ENCODE results near the gene NINL. TPM values are rescaled to one million over a fixed set of nuclear protein-coding genes. Genes with fewer than 3 reads are reported as not detected.
"Not testable (repeated sequence)": the region's sequence is repeated elsewhere in the genome, so short reads cannot be mapped to it uniquely, and the experiment has no call there.

Gene NINL
- polyA plus RNA-seq, 1 donor: 13.8 TPM

DNA sequence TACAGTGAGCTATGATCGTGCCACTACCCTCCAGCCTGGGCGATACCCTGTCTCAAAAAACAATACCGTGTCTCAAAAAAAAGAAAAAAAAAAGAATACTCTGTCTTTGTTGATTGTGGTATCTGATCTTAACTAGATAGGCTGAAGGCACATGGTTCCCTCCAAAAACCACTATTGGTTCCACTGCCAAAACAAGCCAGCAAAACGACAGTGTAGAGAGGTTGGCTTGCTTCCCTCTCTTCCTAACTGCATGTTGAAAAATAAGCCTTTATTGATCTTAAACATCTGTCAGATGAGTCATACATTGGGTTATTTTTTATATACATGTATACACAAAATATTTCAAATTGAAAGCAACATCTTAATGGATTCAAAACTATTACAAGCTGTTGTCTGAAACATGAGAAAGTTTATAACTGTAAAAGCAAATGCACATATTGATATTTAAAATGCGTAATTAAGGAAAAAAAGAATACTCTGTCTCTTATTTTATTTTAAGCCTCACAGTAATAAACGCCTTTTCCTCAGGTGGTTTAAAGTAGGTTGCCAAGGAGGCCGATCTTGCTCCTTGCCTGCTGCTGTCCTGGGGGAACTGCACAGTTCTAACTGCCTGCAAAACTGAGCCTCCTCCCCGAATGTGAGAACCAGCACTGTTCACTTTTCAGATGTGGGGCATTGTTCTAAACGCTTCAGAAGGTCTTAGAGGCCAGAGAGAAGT is 7.0 kb upstream of the NINL start:
- DNase-seq (ENCODE audit: low read depth): no peak

DNA sequence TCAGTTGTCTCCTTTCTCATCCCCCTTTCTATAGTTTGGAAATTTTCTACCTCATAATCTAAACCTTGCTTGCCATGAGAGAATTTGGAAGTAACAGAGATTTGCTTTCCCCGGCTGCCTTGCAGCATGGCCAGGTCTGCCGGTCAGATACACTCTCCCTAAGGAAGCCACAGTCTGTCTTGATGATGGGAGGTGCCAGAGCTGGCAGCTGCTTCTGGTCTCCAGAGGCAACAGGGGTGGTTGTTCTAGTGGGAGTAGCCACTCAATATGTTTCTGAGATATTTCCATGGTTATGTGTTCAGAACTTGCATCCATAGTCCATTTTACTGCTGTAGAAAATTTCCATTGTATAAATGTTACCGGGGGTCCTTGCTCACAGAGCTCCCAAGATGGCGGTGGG is 5.4 kb upstream of the NINL start:
- DNase-seq (ENCODE audit: low read depth): not testable (repeated sequence)

DNA sequence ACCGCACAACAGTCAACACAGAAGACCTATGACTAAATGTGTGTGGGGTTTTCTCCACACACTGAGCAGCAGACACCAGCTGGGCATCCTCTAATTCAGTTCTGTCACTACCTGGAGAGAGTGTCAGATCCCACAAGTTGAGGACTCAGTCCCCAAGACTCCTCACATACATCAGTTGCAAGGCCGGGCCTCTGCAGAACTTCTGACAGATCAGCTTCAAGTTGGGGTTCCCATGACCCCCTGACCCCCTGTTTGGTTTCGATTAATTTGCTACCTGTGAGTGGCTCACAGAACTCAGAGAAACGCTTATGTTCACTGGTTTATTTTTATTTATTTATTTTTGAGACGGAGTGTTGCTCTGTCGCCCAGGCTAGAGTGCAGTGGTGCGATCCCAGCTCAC is 3.2 kb upstream of the NINL start:
- no peak for DNase-seq (ENCODE audit: low read depth)

DNA sequence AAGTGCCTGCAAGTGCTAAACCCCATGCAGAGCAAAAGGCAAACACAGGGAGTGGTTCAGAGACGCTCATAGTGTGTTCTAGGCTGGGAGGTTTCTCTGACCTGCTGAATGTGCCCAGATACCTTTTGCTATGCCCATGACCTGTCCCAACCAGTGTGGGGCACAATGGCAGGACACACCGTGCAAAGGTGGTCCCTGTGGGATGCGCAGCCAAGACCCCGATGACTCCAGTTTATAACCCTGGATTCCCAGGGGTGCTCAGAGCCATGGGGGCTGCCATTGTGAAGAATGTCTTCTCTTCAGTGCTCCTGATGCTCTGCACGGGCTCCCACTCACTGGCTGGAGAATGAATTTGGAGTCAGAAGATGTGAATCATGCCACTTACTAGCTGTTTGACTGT is 2.2 kb upstream of the NINL start:
- DNase-seq (ENCODE audit: low read depth): no peak

DNA sequence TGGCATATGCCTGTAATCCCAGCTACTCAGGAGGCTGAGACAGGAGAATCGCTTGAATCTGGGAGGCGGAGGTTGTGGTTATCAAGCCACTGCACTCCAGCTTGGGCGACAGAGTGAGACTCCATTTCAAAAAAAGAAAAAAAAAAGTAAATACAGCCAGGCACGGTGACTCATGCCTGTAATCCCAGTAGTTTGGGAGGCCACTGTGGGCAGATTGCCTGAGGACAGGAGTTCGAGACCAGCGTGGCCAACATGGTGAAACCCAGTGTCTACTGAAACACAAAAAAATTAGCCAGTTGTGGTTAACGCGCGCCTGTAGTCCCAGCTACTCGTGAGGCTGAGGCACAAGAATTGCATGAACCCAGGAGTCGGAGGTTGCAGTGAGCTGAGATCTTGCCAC is 1.5 kb upstream of the NINL start:
- no peak for DNase-seq (ENCODE audit: low read depth)

DNA sequence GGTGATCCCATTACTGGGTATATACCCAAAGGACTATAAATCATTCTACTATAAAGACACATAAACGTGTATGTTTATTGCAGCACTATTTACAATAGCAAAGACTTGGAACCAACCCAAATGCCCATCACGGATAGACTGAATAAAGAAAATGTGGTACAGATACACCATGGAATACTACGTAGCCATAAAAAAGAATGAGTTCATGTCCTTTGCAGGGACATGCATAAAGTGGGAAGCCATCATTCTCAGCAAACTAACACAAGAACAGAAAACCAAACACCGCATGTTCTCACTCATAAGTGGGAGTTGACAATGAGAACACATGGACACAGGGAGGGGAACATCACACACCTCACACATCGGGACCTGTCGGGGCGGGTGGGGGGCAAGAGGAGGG is 1.7 kb downstream of the NINL start:
- not testable (repeated sequence) for DNase-seq (ENCODE audit: low read depth)

DNA sequence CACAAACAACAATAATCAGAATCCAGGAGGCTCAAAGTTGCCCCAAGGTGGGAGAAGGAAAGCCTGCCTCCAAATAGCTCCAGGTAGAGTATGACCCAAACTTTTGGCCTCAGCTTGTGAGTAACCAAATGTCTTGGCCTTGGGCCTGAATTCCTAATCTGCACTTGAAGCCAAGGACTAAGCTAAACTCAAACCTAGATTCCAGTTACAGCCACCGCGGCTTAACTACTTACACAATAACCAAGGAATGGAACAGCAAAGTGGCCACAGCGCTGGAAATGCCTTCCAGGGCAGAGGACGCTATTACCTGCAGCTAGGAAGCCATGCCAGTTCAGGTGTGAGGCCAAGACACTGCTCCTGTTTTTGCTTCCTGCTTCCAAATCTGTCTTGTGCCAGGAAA is 4.6 kb downstream of the NINL start:
- no peak for DNase-seq (ENCODE audit: low read depth)

DNA sequence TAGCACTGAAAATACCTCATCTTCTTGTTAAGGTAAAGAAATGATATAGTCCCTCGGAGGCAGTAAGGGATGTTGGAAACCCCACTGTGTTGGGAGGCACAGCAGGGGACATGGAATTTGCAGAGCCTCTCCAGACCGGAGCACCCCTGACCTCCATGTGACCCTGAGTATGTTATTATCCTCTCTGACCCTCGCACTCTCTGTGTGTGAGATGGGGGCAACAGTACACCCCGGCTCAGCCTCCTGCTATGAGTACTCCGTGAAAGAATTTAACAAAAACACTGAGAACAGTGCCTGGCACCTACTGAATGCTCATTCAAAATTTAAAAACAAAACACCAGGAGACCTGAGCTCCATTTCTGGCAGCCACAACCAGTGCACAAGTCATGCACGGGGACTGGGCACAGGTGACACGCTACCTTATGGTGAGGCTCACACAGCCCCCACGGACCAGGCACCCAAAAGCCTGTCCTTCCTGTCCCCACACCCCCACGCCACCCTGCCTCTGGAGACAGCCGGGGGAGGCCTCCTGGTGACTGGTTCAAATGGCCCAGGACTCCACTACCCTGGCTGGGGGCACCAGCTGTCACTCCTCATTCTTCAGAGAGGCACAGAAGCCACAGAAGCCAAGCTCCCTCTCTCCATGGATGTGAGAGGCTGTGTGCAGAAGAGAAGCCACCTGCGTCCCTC is 6.1 kb downstream of the NINL start:
- no peak for DNase-seq (ENCODE audit: low read depth)

DNA sequence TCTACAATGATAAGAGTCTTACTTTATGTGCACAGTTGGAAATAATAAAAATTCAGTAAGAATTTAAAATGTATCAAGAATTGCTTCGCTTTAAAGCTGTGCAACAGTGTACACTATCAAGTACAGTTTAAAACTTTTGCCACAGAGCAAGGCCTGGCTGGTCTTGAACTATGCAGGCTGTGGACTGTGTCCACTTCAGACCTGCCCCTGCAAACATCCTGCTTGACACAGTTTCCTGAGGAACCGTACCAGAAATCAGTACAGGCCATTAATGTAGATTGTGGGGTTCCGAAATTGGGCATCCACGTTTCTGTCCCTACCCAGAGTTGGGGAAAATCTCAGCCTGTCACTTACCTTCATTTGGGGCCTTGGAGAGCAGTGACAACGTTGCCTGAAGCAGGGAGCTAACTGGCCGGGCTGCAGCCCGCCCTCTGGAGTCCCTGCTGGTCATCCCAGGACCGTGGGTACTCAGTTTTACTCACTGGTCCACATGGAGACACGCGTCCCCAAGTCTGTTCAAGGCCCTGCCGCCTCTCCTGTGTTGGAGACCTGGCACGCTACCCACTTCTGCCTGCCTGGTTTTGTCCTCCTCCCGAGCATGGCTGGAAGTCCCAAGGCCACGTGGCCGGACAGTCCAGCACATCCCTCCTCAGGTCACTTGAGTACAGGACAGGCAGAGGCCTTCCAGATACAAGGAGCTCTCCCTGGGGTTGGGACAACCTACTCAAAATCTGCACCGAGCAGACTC is 8.4 kb downstream of the NINL start:
- DNase-seq (ENCODE audit: low read depth): no peak

DNA sequence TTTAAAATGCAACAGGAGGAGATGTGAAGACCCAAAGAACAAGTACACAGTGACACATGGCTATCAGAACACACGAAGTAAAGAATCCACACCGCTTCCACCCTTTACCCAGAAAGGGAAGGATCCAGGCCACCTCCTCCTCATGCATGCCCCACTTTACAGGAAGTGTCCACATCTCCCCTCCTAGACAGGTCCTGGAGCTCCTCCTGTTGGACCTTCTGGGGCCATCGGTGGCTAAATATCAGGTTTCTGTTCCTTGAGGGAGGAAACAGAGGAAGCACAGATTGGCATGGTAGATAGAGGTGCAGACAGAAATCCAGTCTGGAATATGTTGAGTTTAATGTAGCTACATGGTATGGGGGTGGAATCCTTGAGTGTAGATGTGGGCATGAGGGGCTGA is 10.9 kb downstream of the NINL start:
- no peak for DNase-seq (ENCODE audit: low read depth)

DNA sequence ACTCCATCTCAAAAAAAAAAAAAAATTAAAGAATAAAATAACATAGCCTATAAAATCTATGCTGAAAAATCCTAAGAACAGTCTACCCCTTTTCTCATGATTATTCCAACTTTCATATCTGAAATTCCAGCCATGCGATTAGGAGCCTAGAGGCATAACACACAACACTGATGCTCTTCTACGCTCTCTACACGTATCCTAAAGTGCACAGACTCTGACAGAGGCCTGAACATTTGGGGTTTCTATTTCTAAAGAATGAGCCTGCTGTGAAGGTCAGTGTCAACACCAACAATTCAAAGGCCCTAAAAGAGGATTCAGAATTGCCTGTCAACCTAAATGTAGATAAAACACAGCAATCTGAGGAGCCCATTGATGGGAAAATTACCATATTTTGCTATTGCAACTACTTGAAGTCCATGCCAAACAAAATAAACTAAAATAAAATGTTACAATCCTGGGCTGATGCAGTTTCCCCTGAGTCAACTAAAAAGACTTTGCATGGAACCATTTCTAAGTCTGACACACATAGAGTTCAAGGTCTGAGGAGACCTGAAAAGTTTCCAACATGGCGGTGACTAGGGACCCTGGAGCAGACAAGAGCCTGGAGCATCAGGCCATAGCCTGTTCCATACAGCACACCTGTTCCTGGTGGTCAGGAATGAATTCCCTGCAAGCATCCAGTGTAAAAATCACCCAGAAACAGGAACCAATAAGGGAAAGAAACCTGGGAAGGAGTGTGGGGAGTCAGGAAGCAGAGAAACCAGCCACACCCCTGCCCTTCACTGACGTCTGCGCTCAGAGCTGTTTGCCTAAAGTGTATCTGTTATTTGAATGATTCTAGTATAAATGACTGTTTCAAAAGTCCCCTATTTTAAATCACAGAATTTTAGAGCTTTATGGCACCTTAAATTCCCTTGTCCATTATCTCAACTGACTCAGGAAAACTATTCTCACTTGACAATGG is 11.8 kb downstream of the NINL start:
- no peak for DNase-seq (ENCODE audit: low read depth)

DNA sequence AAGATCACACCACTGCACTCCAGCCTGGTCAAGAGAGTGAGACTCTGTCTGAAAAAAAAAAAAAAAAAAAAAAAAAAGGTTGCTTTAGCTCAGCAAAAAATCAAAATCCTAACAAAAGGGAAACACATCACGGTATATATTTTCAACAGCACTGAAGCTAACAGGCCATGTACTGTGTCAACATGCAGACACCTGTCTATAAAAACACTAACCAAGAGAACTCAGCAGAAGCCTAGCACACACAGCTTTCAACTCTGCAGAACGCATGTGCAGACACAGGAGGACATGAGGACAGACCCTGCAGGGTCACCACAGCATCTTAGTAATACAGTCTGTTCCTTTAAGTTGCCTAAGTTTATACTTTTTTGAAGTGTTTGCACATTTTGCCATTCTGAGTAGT is 13.5 kb downstream of the NINL start:
- DNase-seq (ENCODE audit: low read depth): no peak

DNA sequence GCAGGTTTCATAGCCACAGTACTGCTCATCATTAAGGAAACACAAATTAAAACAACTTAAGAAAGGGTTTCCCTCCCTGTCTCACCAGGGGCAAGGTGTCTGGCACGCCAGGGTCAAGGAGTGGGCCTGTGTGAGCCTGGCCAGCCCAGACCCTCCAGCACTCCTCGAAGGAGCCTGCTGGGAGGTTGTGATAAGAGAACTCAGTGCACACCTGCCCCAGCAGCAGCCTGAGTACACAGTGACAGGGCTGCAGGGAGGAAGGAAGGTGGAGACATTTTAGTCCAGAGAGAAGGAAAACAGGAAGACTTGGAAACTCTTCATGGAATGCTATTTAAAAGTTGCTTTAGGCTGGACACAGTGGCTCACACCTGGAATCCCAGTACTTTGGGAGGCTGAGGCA is 14.1 kb downstream of the NINL start:
- DNase-seq (ENCODE audit: low read depth): no peak

DNA sequence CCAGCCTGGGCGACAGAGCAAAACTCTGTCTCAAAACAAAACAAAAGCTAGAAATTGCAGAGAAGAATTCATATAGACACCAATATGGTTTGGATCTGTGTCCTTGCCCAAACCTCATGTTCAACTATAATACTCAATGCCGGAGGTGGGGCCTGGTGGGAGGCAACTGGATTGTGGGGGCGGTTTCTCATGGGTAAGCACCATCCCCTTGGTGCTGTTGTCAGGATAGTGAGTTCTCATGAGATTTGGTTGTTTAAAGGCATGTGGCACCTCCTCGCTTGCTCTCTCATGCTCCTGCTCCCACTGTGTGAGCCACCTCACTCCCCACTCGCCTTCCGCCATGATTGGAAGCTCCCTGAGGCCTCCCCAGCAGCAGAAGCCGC is 15.2 kb downstream of the NINL start:
- no peak for DNase-seq (ENCODE audit: low read depth)

DNA sequence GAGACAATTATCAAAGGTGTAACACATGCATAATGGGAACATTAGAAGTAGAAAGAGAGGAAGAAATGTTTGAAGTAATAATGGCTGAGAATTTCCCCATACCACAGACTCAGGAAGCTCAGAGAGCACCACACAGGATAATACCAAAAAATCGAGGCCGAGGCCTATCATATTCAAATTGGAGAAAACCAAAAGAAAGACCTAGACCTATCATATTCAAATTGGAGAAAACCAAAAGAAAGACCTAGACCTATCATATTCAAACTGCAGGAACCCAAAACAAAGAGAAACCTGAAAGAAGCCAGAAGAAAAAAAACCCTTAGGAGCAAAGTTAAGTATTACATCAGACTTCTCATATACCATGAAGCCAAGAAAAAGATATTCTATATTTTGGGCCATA is 18.0 kb downstream of the NINL start:
- DNase-seq (ENCODE audit: low read depth): no peak

DNA sequence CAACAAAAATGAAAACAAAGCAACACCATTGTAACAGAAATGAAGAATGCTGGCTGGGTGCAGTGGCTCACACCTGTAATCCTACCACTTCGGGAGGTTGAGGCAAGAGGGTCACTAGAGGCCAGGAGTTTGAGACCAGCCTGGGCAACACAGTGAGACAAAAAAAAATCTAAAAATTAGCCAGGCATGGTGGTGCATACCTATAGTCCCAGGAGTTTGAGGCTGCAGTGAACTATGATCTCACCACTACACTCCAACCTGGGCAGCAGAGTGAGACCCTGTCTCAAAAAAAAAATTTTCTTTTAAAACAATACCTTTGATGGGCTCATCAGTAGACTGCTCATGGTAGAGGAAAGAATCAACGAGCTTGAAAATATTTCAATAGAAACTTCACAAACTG is 18.5 kb downstream of the NINL start:
- no peak for DNase-seq (ENCODE audit: low read depth)

DNA sequence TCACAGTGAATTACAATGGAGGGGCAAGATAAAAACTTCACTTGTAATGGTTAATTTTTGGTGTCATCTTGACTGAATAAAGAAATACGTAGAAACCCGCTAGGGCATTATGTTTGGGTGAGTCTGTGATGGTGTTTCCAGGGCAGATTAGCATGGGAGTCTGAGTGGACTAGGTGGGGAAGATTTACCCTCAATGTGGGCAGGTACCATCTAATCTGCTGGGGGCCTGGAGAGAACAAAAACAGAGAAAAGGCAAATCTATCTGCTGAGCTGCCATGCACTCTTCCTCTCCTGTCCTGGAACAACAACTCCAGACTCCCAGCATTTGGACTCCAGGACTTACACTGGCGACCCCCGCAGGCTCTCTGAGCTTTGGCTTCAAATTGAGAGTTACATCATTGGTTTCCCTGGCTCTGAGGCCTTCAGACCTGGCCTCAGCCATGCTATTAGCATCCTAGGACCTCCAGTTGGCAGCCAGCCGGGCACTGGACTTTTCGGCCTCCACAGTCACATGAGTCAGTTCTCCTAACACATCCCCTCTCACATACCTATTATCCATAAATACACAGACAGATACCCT is 19.7 kb downstream of the NINL start:
- DNase-seq (ENCODE audit: low read depth): no peak

DNA sequence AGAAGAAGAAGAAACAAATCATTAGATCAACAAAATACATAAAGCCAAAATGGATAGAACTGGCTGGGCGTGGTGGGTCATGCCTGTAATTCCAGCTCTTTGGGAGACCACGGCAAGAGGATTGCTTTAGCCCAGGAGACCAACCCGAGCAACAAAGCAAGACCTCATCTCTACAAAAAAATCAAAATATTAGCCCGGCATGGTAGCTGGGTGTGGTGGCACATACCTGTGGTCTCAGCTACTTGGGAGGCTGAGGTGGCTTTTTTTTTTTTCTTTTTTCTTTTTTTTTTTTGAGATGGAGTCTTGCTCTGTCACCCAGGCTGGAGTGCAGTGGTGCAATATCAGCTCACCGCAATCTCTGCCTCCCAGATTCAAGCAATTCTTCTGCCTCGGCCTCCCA is 21.5 kb downstream of the NINL start:
- DNase-seq (ENCODE audit: low read depth): no peak

DNA sequence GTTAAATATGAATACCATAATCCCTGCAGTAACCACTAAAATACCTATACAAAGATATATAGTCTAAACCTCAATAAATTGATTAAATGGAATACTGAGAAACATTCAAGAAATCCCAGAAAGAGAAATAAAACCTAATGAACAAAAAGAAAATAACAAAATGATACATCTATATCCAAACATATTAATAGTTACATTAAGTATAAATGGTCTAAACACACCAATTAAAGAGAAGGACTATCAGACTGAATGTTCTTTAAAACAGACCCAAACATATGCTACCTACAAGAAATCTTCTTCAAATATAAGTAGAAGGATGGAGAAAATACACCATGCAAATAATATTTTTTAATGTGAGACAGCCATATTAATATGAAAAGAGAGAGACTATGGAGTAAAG is 22.0 kb downstream of the NINL start:
- DNase-seq (ENCODE audit: low read depth): no peak

DNA sequence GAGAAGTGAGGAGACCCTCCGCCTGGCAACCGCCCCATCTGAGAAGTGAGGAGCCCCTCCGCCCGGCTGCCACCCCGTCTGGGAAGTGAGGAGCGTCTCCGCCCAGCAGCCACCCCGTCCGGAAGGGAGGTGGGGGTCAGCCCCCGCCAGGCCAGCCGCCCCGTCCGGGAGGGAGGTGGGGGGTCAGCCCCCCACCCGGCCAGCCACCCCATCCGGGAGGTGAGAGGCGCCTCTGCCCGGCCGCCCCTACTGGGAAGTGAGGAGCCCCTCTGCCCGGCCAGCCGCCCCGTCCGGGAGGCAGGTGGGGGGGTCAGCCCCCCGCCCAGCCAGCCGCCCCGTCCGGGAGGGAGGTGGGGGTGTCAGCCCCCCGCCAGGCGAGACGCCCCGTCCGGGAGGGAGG is 23.6 kb downstream of the NINL start:
- not testable (repeated sequence) for DNase-seq (ENCODE audit: low read depth)

DNA sequence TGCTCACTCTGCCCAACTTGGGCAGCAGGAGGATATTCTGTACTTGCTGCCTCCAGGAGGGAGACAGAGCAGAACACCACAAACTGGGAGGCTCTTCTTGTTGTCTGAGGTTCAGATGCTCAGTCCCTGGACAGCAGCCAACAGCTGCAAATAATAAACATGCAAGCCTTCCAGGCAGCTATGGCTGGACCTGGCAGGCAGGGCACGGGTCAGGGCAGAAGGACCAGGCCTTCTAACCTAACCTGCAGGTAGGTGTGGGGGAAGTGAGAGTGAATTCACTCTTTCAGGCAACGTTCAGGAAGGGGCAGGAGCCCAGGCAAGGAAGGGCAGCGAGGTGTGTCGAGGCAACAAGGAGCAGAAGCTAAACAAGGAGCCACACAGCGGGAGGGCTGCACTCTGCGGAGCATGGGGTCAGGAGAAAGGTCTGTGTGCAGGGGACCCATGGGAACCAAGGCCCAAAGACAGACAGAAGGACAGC is 31.5 kb downstream of the NINL start:
- no peak for DNase-seq (ENCODE audit: low read depth)

Measured in forelimb muscle (tissue), 1 donor.